Pancreas (tissue), 10 donors: Measurements from ENCODE around the gene CMTM1. TPM values are rescaled to one million over a fixed set of nuclear protein-coding genes. Genes with fewer than 3 reads are reported as not detected.

ENCODE experiments used
- ATAC-seq, 4 donors: fragments of 200-7000 bp; cut with Tn5 transposase; one replicate each; pipeline versions ENCODE4 v1.8.0 to v1.9.1; 2020; ENCODE audit warnings: mild to moderate bottlenecking in 4 of 4, moderate library complexity in 4 of 4
- DNase-seq, 6 donors: peaks; one replicate each; pipeline ENCODE4 v3.0.0-alpha.2; 2020
- FAIRE-seq: peaks from 2 replicates; lab custom pipeline; 2012; peaks lifted over from hg19 to GRCh38; lab: Jason Lieb, UNC
- H3K27ac ChIP-seq, 4 donors: fragments of 200-600 bp; sonication (generic); 1 replicate in 3 of 4; 2 replicates in 1 of 4; pipeline versions ENCODE4 v1.5.0 to v1.8.0; 2020
- H3K27me3 ChIP-seq, 4 donors: fragments of 200-600 bp; one replicate each; pipeline ENCODE4 v1.8.0; 2021
- H3K36me3 ChIP-seq, 3 donors: fragments of 200-600 bp; sonication (generic) in 1 of 3; one replicate each; pipeline versions ENCODE4 v1.5.0 to v1.8.0; 2020 to 2021
- H3K4me1 ChIP-seq, 3 donors: fragments of 200-600 bp; one replicate each; pipeline ENCODE4 v1.8.0; 2021
- H3K4me3 ChIP-seq, 4 donors: fragments of 200-600 bp; sonication (generic) in 2 of 4; one replicate each; pipeline versions ENCODE4 v1.5.0 to v1.8.0; 2020 to 2021
- H3K9me3 ChIP-seq, 4 donors: fragments of 200-600 bp; one replicate each; pipeline ENCODE4 v1.8.0; 2021
- CTCF ChIP-seq, 4 donors: fragments of 200-600 bp; sonication (generic) in 3 of 4; IDR thresholded peaks; one replicate each; pipeline versions ENCODE4 v1.5.0 to v1.8.0; 2021; ENCODE audit warnings: antibody characterized with exemption in 4 of 4
- WGBS, 2 donors: extraction: QIAGEN DNeasy Blood & Tissue Kit; methylation state at CpG; one replicate each; pipeline ENCODE4 v1.1.7; 2013; 5-methylcytosine and 5-hydroxymethylcytosine counted together
- intact Hi-C, 3 donors: fragments of 100-400 bp; cut with DNase I; formaldehyde crosslinking; loops; one replicate each; pipeline versions ENCODE4 v1.11.1 to v1.14.2; 2022
- polyA plus RNA-seq, 2 donors: library from polyadenylated mRNA; stranded (reverse); fragments of 200-250 nt; gene quantifications; one replicate each; pipeline ENCODE4 v1.2.3, GENCODE V29; 2013
- total RNA-seq, 6 donors: library from RNA; stranded (reverse); fragmentation: NEBNext Ultra II Directional in 4 of 6; extraction: Animal tissue kit (Norgen Biotek cat#: 25700) in 4 of 6; gene quantifications; one replicate each; pipeline versions ENCODE4 v1.2.1 to v1.2.4, GENCODE V29; 2021 to 2023
- donor health status: healthy with polysubstance abuse.
- donor health status: DM: no; HTN: no; CAD: no; lungs with moderate emphysema.
- donor health status: DM: no; HTN: no; CAD: no.
- donor health status: control.
- donor health status: control.
- donor health status: Bipolar disorder and iron deficiency.
- donor health status: DM: yes; HTN: yes; CAD: no.
- donor health status: DM: no; HTN: no; CAD: no.
- donor health status: DM: no; HTN: no; CAD: no.
- donor health status: DM: yes; HTN: yes; CAD: no.

The CMTM1 gene
- total and polyA plus RNA-seq, 8 donors: 0.28 to 3.9 (median 0.82) TPM

DNA sequence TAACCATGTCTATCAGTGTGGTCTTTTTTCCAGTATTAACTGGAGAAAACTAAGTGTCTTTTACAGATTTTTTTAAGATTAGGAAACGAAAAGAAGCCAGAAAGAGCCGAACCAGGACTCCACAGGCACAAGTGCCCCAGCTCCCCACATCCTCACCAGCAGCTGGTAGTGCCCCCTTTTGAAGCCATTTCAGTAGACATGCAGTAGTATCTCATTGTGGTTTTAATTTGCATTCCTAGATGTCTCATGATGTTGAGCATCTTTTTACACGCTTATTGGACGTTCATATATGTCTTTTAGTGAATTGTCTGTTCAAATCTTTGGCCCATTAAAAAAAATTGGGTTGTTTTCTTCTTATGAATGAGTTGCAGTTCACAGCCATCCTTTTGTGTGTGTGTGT, 33.5 kb downstream of the CMTM1 start:
- no peaks in the 10 kb centered on the region for H3K36me3 ChIP-seq
- no peak for TF ChIP-seq CTCF (IDR thresholded peaks at IDR 0.05)
- WGBS, 2 donors: 94 to 95% methylated on average over 4 of the region's 4 CpGs
- DNase-seq: no peak
- no peak overlapping the region for H3K4me3 ChIP-seq
- no peaks in the 10 kb centered on the region for H3K27me3 ChIP-seq
- intact Hi-C loops: no loop called here
- no peak for FAIRE-seq
- H3K4me1 ChIP-seq: no peaks in the 10 kb centered on the region
- H3K27ac ChIP-seq: no peak overlapping the region
- no peak for ATAC-seq
- H3K9me3 ChIP-seq: no peaks in the 10 kb centered on the region

- H3K4me1 ChIP-seq: no peaks in the 10 kb centered on the region
- TF ChIP-seq CTCF (IDR thresholded peaks at IDR 0.05): no peak
- H3K9me3 ChIP-seq: no peaks in the 10 kb centered on the region
- FAIRE-seq (no peak), DNase-seq (no peak), ATAC-seq (no peak)
- no peaks in the 10 kb centered on the region for H3K36me3 ChIP-seq
- WGBS, 2 donors: 95 to 98% methylated on average over 1 of the region's 1 CpG
- H3K27me3 ChIP-seq: no peaks in the 10 kb centered on the region
- intact Hi-C loops: no loop called here
- H3K4me3 ChIP-seq: no peak overlapping the region
- H3K27ac ChIP-seq: no peak overlapping the region
Observed at GRCh38 chr16:66600477-66600876, 34.2 kb downstream of the CMTM1 start.

DNA sequence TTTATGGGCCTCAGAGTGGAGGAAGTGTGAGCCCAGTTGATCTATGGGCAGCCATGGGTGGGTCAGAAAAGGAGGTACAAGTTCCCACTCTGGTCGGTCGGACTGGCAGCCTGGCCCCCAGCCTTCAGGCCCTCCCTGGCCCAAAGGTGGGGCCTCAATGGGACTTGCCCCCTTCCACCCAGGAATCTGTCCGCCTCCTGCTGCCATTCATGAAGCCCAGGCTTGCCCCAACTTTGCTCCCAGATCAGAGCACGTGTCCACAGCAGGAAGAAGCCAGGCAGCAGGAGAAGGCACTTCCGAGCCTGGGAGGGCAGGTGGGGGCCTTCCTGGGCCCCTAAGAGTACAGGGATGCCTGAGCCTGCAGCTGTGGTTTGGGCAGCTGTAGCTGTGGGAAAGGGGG, 35.2 kb downstream of the CMTM1 start:
- 95 to 97% methylated on average over 5 of the region's 5 CpGs for WGBS, 2 donors
- no peak for FAIRE-seq
- no peak for TF ChIP-seq CTCF (IDR thresholded peaks at IDR 0.05)
- H3K4me3 ChIP-seq: no peak overlapping the region
- H3K36me3 ChIP-seq: no peaks in the 10 kb centered on the region
- intact Hi-C loops: no loop called here
- H3K27me3 ChIP-seq: no peaks in the 10 kb centered on the region
- ATAC-seq: no peak
- no peak overlapping the region for H3K27ac ChIP-seq
- no peaks in the 10 kb centered on the region for H3K4me1 ChIP-seq
- DNase-seq: no peak
- no peaks in the 10 kb centered on the region for H3K9me3 ChIP-seq

- no peaks in the 10 kb centered on the region for H3K4me1 ChIP-seq
- no peak for FAIRE-seq
- intact Hi-C loops: no loop called here
- peak in 4 of 6 donors; percentile 17 to 69 (median 30) for DNase-seq
- no peaks in the 10 kb centered on the region for H3K9me3 ChIP-seq
- 29 to 54% methylated on average over 32 of the region's 32 CpGs for WGBS, 2 donors
- H3K36me3 ChIP-seq: no peaks in the 10 kb centered on the region
- no peak for TF ChIP-seq CTCF (IDR thresholded peaks at IDR 0.05)
- peak overlapping the region in 1 of 4 donors; percentile 66 for H3K27ac ChIP-seq
- no peaks in the 10 kb centered on the region for H3K27me3 ChIP-seq
- H3K4me3 ChIP-seq: peak overlapping the region; percentile 38 to 70 (median 44)
- peak in 3 of 4 donors; percentile 5 to 24 (median 16) for ATAC-seq
Observed at GRCh38 chr16:66603537-66604375, 37.5 kb downstream of the CMTM1 start.
